HG02642 (cell line): Measurements from ENCODE around the gene TUBA8.
"Not testable (repeated sequence)": the region's sequence is repeated elsewhere in the genome, so short reads cannot be mapped to it uniquely, and the experiment has no call there.

ENCODE experiments used
- ATAC-seq: cut with Tn5 transposase; IDR thresholded peaks from one replicate; pipeline ENCODE4 v1.9.1; 2021; ENCODE audit warnings: mild to moderate bottlenecking; ENCODE audit not compliant: unreplicated experiment, poor library complexity

TUBA8 gene

DNA sequence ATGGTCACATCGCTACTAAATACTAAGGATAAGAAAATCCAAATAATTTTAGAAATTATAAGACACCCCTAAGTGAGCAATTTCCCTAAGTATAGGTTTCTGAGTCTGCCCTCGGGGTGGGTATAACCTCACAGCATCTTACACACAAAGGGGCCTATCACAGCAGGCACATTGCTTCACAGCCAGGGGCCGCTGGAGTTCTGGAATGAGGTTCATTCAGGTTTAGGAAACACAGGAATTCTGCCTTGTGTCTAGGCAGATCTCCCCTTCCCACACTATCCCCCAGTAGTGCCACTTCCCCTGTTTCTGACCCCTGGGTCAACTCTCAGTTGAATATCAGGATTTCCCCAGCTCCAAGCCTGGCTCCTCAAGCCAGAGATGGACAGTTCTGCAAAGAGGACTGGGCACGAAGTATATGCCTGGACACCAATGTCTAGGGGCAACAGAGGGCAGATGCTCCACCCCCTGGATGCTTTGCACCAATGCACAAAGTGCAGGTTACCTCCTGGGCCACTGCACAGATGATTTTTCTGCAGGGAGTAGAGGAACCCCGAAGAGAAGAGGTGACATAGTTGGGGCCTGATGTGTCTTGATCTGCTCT is 11.4 kb downstream of the TUBA8 start:
- ATAC-seq: no peak

GRCh38 chr22:18123476-18124025 is 12.9 kb downstream of the TUBA8 start:
- not testable (repeated sequence) for ATAC-seq

GRCh38 chr22:18126606-18127005 is 16.0 kb downstream of the TUBA8 start:
- ATAC-seq: no peak

- no peak for ATAC-seq
Observed at GRCh38 chr22:18130018-18130417, 19.4 kb downstream of the TUBA8 start.

DNA sequence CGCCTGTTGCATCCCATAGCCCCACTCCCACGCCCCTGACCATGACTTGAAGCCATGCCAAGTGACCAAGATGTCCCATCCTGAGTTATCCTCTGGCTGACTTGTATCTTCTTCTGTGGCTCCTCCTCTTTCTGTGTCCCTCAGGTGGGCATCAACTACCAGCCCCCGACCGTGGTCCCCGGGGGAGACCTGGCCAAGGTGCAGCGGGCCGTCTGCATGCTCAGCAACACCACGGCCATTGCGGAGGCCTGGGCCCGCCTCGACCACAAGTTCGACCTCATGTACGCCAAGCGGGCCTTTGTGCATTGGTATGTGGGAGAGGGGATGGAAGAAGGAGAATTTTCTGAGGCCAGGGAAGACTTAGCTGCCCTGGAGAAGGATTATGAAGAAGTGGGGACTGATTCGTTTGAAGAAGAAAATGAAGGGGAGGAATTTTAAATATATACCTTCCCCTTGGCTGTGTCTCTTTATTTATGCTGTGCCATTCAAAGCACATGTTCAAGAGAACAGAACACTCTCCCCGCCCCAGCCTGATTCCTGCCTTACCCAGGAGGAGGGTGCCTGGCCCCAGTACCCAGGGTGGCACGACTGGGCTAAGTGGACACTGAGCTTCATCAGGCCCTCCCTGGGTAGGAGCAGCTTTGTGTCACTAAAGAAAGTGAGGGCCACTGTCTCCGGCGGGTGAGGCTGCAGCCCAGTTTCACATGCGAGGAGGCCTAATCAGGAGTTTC is 20.3 kb downstream of the TUBA8 start:
- ATAC-seq: no peak

DNA sequence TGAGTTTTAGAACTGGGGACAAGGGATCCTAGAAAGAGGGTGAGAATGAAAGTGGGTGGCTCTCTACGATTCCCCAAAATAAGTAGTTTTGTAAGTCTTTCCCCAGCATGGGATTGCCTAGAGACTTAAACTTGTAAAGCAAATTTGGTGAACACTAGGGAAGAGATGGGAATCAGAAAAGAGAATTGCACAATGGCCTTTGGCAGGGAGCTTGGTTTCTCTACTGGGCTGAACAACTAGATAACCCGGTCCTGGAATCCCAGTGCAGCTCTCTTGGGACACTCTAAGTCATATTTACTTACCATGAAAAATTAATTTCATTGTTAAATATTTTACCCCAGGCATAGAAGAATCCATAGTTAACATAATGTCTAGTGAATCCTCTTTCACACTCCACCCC is 22.8 kb downstream of the TUBA8 start:
- no peak for ATAC-seq

DNA sequence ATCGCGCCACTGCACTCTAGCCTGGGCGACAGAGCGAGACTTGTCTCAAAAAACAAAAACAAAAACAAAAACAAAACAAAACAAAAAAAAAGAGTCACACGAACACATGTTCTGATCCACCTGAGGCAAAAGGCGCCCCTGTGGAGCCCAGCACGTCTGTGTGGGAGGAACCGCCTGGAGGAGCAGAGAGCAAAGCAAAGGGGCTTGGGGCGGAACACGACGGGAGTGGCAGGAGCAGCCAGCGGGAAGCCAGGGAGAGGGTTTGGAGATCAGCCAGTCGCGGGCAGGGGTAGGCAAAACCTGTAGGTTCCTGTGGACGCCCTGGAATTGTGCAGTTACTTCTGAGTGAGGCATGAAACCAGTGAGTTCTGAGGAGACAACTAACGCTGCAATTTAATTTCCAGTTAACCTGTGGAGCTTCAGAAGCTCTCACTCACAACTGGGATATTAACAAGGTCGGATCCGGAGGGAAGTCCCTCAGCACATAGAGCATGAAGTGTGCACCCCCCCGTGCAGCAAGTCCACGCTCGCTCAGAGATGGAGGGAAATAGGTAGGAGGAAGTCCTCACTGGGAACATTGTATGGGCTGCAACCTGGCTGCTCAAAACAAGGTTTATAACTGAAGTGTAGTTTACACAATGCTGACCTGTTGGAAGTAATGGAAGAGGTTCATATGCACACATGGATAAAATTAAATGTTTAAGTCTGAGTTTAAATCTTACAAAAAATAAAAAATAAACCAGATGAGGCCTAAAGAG is 26.1 kb downstream of the TUBA8 start:
- no peak for ATAC-seq

- not testable (repeated sequence) for ATAC-seq
Observed at GRCh38 chr22:18141004-18141403, 30.4 kb downstream of the TUBA8 start.

- ATAC-seq: no peak
Observed at GRCh38 chr22:18144105-18144504, 33.5 kb downstream of the TUBA8 start.

GRCh38 chr22:18145676-18146388 is 35.2 kb downstream of the TUBA8 start:
- no peak for ATAC-seq

DNA sequence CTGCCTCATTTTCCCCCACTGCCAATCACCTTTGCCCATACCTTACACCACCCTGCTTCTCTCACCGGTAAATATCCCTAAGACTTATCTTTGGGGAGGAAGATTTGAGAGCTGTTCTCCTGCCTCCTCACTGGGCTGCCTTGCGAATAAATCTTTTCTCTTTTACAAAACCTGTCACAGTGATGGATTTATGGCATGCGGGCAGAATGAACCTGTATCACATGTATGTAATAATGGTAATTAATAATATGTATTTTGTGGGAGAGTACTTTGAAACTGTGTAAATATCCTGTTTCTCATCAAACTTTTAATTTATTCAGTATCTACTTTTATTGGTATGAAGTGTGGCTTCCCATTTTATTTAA is 35.8 kb downstream of the TUBA8 start:
- ATAC-seq: no peak

DNA sequence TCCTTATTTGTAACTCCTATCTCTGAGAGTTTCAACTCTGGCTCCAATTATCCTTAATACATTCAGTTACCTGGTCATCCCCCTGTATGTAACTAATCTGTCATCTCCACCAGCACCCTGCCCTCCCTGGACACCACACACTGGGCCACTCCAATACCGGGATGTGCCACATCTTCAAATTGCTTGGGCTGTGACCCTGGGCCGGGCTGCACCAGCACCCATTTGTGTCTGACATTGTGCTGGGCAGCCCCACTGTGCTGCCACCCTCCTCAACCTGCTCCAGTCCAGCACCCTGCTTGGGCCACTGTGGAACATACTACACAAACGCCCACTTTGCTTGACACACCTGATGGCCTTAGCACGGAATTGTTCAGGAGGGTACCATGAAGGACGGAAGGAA is 37.2 kb downstream of the TUBA8 start:
- no peak for ATAC-seq

- no peak for ATAC-seq
Observed at GRCh38 chr22:18148293-18148965, 37.8 kb downstream of the TUBA8 start.

GRCh38 chr22:18152519-18152918 is 41.9 kb downstream of the TUBA8 start:
- no peak for ATAC-seq

DNA sequence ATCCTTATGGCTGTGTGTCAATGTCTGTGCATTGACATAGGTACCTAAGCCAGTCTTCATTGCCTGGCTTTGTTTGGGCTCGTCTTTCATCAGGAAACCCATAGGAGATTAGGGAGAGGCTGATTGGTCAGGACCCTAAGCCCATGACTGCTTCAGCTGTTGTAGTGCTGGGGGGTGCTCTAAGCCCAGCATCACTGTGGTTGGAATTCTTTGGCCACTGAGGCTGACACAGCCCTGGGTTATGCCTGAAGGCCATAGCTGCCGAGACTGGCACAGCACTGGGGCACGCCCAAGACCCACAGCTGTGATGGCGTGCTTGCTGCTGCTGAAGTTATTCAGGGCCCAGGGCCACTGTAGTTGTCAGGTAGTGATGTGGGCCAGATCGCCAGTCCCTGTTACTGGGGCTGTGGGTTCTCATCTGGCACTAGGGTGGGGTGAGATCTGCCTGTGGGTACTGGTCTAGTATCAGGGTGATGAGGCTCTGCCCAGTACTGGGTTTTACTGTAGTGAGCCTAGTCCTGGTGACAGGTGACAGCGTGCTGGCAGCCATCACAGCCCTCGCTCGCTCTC is 44.3 kb downstream of the TUBA8 start:
- no peak for ATAC-seq

DNA sequence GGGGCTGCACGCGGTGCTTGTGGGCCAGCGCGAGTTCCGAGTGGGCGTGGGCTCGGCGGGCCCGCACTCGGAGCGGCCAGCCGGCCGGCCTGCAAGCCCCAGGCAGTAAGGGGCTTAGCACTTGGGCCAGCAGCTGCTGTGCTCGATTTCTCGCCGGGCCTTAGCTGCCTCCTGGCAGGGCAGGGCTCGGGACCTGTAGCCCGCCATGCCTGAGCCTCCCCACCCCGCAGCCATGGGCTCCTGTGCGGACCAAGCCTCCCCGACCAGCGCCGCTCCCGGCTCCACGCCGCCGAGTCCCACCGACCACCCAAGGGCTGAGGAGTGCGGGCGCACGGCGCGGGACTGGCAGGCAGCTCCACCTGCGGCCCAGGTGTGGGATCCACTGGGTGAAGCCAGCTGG is 44.9 kb downstream of the TUBA8 start:
- not testable (repeated sequence) for ATAC-seq

- ATAC-seq: no peak
Observed at GRCh38 chr22:18156878-18157713, 46.5 kb downstream of the TUBA8 start.

DNA sequence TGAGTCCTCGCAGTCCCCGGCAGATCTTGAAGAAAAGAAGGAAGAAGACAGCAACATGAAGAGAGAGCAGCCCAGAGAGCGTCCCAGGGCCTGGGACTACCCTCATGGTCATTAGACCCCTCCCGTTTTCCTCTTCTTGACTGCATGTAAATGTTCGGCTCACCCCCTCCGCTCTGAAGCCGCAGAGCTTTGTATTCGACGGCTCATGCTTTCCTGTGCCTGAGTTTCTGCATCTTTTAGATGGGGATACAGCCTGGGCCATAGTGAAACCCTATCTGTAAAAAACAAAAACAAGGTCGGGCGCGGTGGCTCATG is 47.1 kb downstream of the TUBA8 start:
- ATAC-seq: no peak

- ATAC-seq: not testable (repeated sequence)
Observed at GRCh38 chr22:18160641-18161040, 50.0 kb downstream of the TUBA8 start.
